Transverse colon (tissue), 4 donors: ENCODE measurements around the gene AOX1. TPM values are rescaled to one million over a fixed set of nuclear protein-coding genes. Genes with fewer than 3 reads are reported as not detected.

Experiments used
- DNase-seq: peaks from one replicate; pipeline ENCODE4 v3.0.0-alpha.2; 2019
- H3K27ac ChIP-seq, 4 donors: fragments of 200-600 bp; sonication (generic); 2 replicates each; pipeline ENCODE4 v1.5.1; 2016 to 2018; ENCODE audit warnings: inconsistent platforms in 4 of 4
- H3K27me3 ChIP-seq: fragments of 200-600 bp; sonication (generic); 2 replicates; pipeline ENCODE4 v1.5.1; 2017; ENCODE audit warnings: inconsistent platforms
- H3K36me3 ChIP-seq, 4 donors: fragments of 200-600 bp; sonication (generic); 2 replicates each; pipeline ENCODE4 v1.5.1; 2017 to 2019; ENCODE audit warnings: inconsistent platforms in 4 of 4
- H3K4me1 ChIP-seq, 4 donors: fragments of 200-600 bp; sonication (generic); 2 replicates each; pipeline ENCODE4 v1.5.1; 2017 to 2020; ENCODE audit warnings: inconsistent platforms in 4 of 4
- H3K4me3 ChIP-seq, 4 donors: fragments of 200-600 bp; sonication (generic); 1 replicate in 1 of 4; 2 replicates in 3 of 4; pipeline versions ENCODE4 v1.5.1 to v1.6.1; 2017 to 2019; ENCODE audit warnings: inconsistent platforms in 4 of 4
- H3K9me3 ChIP-seq, 2 donors: fragments of 200-600 bp; sonication (generic); 2 replicates each; pipeline ENCODE4 v1.5.1; 2017 to 2019; ENCODE audit warnings: inconsistent platforms in 2 of 2
- EP300 ChIP-seq: sonication (generic); formaldehyde crosslinking; IDR thresholded peaks from one replicate; pipeline ENCODE4 v1.6.1; 2017; ENCODE audit warnings: antibody characterized with exemption, low read depth
- POLR2A ChIP-seq: fragments of 450-650 bp; IDR thresholded peaks from one replicate; pipeline ENCODE4 v1.6.1; 2016; ENCODE audit warnings: antibody characterized with exemption, mild to moderate bottlenecking, moderate library complexity
- POLR2AphosphoS5 ChIP-seq, 3 donors: sonication (generic); formaldehyde crosslinking; IDR thresholded peaks; one replicate each; pipeline ENCODE4 v1.6.1; 2016; ENCODE audit warnings: antibody characterized with exemption in 3 of 3
- WGBS, 2 donors: methylation state at CpG; one replicate each; pipeline ENCODE4 v1.1.5; 2018; ENCODE audit warnings: low coverage in 1 of 2; 5-methylcytosine and 5-hydroxymethylcytosine counted together
- in situ Hi-C, 4 donors: fragments of 200-750 bp; cut with MboI; loops; one replicate each; pipeline versions ENCODE4 v1.15.0 to v1.15.1; 2017; ENCODE audit warnings: low sequenced_read_pairs in 3 of 4, low pct_ligation_motif_present in 1 of 4, low pct_unique_long_range_greater_than_20kb in 1 of 4
- intact Hi-C: fragments of 100-400 bp; cut with DNase I; formaldehyde crosslinking; loops from one replicate; pipeline ENCODE4 v1.15.1; 2023; ENCODE audit warnings: low total_unique reads
- total RNA-seq, 4 donors: library from RNA; depleted of rRNA; stranded (reverse); fragments of >200 nt; gene quantifications; one replicate each; pipeline ENCODE4 v1.1.0, GENCODE V29; 2016
- TF ChIP-seq, protein P1 (sequence below), 5 experiments: fragments of 200-600 bp in 3 of 5; fragments of 450-650 bp in 2 of 5; sonication (generic) in 3 of 5; IDR thresholded peaks; 1 replicate in 2 of 5; 2 replicates in 3 of 5; pipeline ENCODE4 v1.5.1; 2016 to 2017; ENCODE audit warnings: antibody characterized with exemption in 5 of 5, inconsistent platforms in 3 of 5, mild to moderate bottlenecking in 2 of 5, moderate library complexity in 1 of 5

AOX1 gene
- total RNA-seq, 4 donors from 2014 or later, result 12.0 to 28.1 (median 19.0) TPM

DNA sequence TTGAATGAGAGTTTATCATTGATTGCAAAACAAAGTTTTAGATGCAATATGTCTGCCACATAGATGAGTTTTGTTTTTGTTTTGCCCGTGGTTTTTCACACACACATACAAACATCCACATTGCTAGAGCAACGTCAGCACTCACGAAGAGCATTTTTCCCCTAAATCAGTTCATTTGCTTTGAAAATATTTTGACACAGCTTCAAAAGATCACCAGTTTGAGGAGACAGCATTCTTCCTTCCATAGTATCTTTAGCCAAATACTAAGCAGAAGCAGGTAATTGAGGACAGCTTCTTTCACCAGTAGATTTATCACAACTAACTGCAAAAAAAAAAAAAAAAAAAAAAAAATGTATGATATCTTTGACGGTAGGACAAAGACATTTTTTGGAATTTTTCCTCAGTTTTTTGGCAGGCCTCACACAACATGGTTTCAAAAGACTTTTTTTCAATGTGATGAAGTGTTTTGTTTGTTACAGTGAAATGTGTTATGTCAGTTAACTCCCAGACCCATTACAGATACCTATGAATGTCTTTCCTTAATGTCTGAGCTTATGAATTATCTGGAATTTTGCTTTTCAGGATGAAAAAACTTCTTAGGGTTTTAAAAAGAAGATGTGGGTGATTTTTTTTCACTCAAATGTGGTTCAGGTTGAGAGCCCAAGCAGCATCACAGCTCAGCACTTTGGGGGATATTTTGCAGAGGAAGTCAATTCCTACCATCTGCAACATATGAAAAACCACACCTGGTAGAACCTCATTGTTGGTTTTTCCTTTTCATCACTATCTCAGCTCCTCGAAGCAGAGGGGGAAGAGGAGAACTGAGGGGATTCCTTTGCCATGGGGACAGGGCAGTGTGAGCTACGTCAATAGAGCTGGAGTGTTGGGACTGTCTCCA, 31.6 kb downstream of the AOX1 start:
- Histone ChIP-seq H3K4me1 (no peaks in the 10 kb centered on the region), H3K9me3 (no peaks in the 10 kb centered on the region), H3K4me3 (no peak overlapping the region), H3K36me3 (no peaks in the 10 kb centered on the region), H3K27ac (no peak overlapping the region), H3K27me3 (no peaks in the 10 kb centered on the region)
- WGBS, 2 donors, result 65 to 80% methylated on average over 5 to 6 of the region's 6 CpGs
- no peak for DNase-seq
- in situ Hi-C loops, result no loop called here
- intact Hi-C loops, result no loop called here
- TF ChIP-seq, protein P1, sequence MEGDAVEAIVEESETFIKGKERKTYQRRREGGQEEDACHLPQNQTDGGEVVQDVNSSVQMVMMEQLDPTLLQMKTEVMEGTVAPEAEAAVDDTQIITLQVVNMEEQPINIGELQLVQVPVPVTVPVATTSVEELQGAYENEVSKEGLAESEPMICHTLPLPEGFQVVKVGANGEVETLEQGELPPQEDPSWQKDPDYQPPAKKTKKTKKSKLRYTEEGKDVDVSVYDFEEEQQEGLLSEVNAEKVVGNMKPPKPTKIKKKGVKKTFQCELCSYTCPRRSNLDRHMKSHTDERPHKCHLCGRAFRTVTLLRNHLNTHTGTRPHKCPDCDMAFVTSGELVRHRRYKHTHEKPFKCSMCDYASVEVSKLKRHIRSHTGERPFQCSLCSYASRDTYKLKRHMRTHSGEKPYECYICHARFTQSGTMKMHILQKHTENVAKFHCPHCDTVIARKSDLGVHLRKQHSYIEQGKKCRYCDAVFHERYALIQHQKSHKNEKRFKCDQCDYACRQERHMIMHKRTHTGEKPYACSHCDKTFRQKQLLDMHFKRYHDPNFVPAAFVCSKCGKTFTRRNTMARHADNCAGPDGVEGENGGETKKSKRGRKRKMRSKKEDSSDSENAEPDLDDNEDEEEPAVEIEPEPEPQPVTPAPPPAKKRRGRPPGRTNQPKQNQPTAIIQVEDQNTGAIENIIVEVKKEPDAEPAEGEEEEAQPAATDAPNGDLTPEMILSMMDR (IDR thresholded peaks at IDR 0.05), result no peak

DNA sequence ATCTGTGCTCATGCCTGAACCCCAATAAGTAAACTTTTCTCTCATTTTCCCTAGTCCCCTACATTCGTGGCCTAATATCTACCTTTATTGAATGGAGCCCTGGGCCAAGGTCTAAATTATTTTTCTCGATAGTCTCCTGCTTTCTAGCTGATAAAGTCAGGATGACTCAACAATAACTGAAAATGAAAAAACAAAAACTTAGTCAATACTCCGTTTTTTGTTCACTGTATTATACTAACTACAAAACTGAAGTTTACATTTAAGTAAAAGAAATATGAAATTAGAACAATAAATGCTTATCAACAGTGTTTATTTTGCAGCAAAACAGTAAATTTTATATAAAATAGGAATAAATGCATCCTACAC, 32.2 kb downstream of the AOX1 start:
- Histone ChIP-seq H3K4me1 (no peaks in the 10 kb centered on the region), H3K27me3 (no peaks in the 10 kb centered on the region), H3K27ac (no peak overlapping the region), H3K9me3 (no peaks in the 10 kb centered on the region), H3K36me3 (no peaks in the 10 kb centered on the region), H3K4me3 (no peak overlapping the region)
- in situ Hi-C loops, result no loop called here
- 50 to 62% methylated on average over 2 to 3 of the region's 3 CpGs for WGBS, 2 donors
- intact Hi-C loops, result no loop called here
- TF ChIP-seq, protein P1 (IDR thresholded peaks at IDR 0.05), result no peak
- TF ChIP-seq POLR2A, result no peak
- no peak for TF ChIP-seq POLR2AphosphoS5 (IDR thresholded peaks at IDR 0.05)
- no peak for TF ChIP-seq EP300
- no peak for DNase-seq

DNA sequence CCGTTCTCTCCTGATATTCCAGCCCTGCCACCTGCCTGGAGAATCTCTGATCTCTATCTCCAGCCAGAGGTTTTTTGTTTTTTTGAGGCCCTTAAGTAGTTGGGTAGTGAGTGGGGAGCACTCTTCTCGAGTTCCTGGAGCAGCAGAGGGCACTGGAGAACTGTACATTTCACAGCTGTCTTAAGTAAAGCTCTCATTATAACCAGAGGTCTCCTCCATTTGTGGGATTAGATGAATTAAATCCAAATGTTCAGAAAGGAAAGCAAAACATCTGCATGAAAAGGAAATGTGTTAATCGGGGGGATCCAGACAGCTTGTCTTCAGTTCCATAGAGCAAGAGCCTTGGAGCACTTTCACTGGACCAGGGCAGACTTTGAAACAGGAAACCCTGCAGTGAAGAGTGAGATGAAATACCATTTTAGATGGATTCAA, 32.8 kb downstream of the AOX1 start:
- no peaks in the 10 kb centered on the region for H3K9me3 ChIP-seq
- intact Hi-C loops, result no loop called here
- no peak overlapping the region for H3K4me3 ChIP-seq
- H3K27ac ChIP-seq, result no peak overlapping the region
- TF ChIP-seq, protein P1 (IDR thresholded peaks at IDR 0.05), result no peak
- TF ChIP-seq EP300 (no peak), POLR2AphosphoS5 (IDR thresholded peaks at IDR 0.05) (no peak), POLR2A (no peak)
- no peaks in the 10 kb centered on the region for H3K4me1 ChIP-seq
- H3K27me3 ChIP-seq, result no peaks in the 10 kb centered on the region
- 32 to 44% methylated on average over 3 of the region's 3 CpGs for WGBS, 2 donors
- H3K36me3 ChIP-seq, result no peaks in the 10 kb centered on the region
- DNase-seq, result no peak
- in situ Hi-C loops, result no loop called here

DNA sequence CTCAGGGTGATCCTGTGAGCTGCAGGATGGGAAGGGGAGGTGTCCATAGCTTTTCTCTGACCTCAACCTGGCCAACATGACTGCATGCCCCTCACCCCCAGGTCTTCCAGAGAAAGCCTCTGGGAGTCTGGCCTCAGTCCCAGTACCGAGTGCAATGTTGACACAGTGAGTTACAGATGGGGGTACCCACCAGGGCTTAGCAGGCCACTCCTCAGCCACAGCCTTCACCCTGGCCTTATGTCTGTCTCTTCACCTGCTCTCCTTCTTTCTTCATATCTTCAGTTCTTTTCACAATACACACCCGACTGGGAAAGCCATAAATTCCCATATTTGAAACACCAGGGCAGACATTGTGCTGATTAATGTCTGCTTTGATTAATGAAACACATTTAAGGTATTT, 33.5 kb downstream of the AOX1 start:
- in situ Hi-C loops (no loop called here), intact Hi-C loops (no loop called here)
- Histone ChIP-seq H3K27ac (no peak overlapping the region), H3K4me1 (no peaks in the 10 kb centered on the region), H3K4me3 (no peak overlapping the region), H3K36me3 (no peaks in the 10 kb centered on the region), H3K9me3 (no peaks in the 10 kb centered on the region), H3K27me3 (no peaks in the 10 kb centered on the region)
- no peak for DNase-seq
- TF ChIP-seq POLR2A (no peak), POLR2AphosphoS5 (IDR thresholded peaks at IDR 0.05) (no peak), EP300 (no peak)
- TF ChIP-seq, protein P1 (IDR thresholded peaks at IDR 0.05), result no peak
- WGBS, 2 donors, result 58% methylated on average over 2 of the region's 2 CpGs; no CpG with 5 or more reads in 1 of the 2 donors
